Loucy (cell line): Measurements from ENCODE around the gene TK1.

Source experiments
- H2AFZ ChIP-seq: fragments of 200-600 bp; sonication (generic); 2 replicates; pipeline ENCODE4 v1.6.0; 2016; ENCODE audit warnings: antibody characterized with exemption, mild to moderate bottlenecking, low read length, moderate library complexity
- H3F3A ChIP-seq: fragments of 200-600 bp; 2 replicates; pipeline ENCODE4 v1.6.0; 2016; ENCODE audit warnings: antibody characterized with exemption, low read depth, mild to moderate bottlenecking
- H3K27me3 ChIP-seq: fragments of 200-600 bp; sonication (generic); 2 replicates; pipeline ENCODE4 v1.6.1; 2014; ENCODE audit warnings: low read length, mild to moderate bottlenecking; ENCODE audit not compliant: insufficient read depth, poor library complexity, severe bottlenecking
- H3K36me3 ChIP-seq: fragments of 200-600 bp; sonication (generic); 2 replicates; pipeline ENCODE4 v1.6.1; 2016; ENCODE audit warnings: low read length; ENCODE audit not compliant: insufficient read depth
- H3K4me1 ChIP-seq: fragments of 200-600 bp; sonication (generic); 2 replicates; pipeline ENCODE4 v1.5.1; 2014; ENCODE audit warnings: low read length, mild to moderate bottlenecking; ENCODE audit not compliant: insufficient read depth, poor library complexity, severe bottlenecking
- H3K4me2 ChIP-seq: fragments of 200-600 bp; sonication (generic); 2 replicates; pipeline ENCODE4 v1.6.0; 2014; ENCODE audit warnings: antibody characterized with exemption, low read length, low read depth, mild to moderate bottlenecking; ENCODE audit not compliant: poor library complexity, severe bottlenecking
- H3K4me3 ChIP-seq: fragments of 200-600 bp; sonication (generic); 2 replicates; pipeline ENCODE4 v1.5.1; 2014; ENCODE audit warnings: low read length, mild to moderate bottlenecking, mixed read lengths; ENCODE audit not compliant: poor library complexity, severe bottlenecking
- H3K79me2 ChIP-seq: fragments of 200-600 bp; sonication (generic); 2 replicates; pipeline ENCODE4 v1.6.1; 2014; ENCODE audit warnings: low read length; ENCODE audit not compliant: insufficient read depth
- H3K9ac ChIP-seq: fragments of 200-600 bp; sonication (generic); 2 replicates; pipeline ENCODE4 v1.6.0; 2014; ENCODE audit warnings: mild to moderate bottlenecking, low read depth, low read length, moderate library complexity; ENCODE audit not compliant: poor library complexity, severe bottlenecking
- H3K9me2 ChIP-seq: fragments of 200-600 bp; sonication (generic); replicated peaks from 2 replicates; pipeline ENCODE4 v1.6.1; 2016; ENCODE audit warnings: low read depth, low read length, mixed read lengths
- H3K9me3 ChIP-seq: fragments of 200-600 bp; sonication (generic); 2 replicates; pipeline ENCODE4 v1.6.1; 2014; ENCODE audit warnings: mild to moderate bottlenecking, antibody characterized with exemption, low read length, low read depth; ENCODE audit not compliant: insufficient read depth
- H4K20me1 ChIP-seq: fragments of 200-600 bp; sonication (generic); 2 replicates; pipeline ENCODE4 v1.6.0; 2014; ENCODE audit warnings: antibody characterized with exemption, low read length, mild to moderate bottlenecking; ENCODE audit not compliant: insufficient read depth, poor library complexity, severe bottlenecking
- EZH2phosphoT487 ChIP-seq: fragments of 200-600 bp; IDR thresholded peaks from 2 replicates; pipeline ENCODE4 v1.6.1; 2018; ENCODE audit warnings: antibody characterized with exemption, mild to moderate bottlenecking, moderate library complexity, borderline replicate concordance
- TF ChIP-seq, protein P1 (sequence below): fragments of 200-600 bp; sonication (generic); conservative IDR thresholded peaks from 2 replicates; pipeline ENCODE4 v1.5.1; 2014; ENCODE audit warnings: mild to moderate bottlenecking, antibody characterized with exemption, low read length

TK1 gene

DNA sequence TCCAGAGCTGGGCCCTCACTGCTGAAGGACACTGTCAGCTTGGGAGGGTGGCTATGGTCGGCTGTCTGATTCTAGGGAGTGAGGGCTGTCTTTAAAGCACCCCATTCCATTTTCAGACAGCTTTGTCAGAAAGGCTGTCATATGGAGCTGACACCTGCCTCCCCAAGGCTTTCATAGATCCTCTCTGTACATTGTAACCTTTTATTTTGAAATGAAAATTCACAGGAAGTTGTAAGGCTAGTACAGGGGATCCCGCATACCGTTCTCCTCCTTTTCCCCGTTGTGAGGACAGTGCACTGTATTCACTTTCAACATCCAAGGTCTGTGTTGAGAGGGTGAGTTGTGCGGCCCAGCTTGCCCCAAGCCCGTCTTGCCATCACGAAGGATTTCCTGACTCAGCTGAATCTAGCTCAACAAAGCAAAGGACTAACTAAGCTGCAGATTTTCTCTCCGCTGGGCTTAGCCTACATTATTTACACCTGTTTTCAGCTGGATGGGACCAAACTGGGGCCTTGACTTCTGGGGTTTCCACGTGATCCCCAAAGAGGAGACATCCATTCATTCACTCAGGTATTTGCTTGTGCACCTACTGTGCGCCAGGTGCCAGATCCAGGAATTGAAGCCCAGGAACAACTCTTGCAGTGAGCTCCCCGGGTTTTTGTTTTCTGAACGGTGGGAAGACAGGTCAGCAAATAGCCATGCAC is 39.4 kb upstream of the TK1 start:
- H3K9ac ChIP-seq, result no peak overlapping the region
- H3K4me1 ChIP-seq, result no peaks in the 10 kb centered on the region
- no peaks in the 10 kb centered on the region for H3K9me2 ChIP-seq
- no peak overlapping the region for H2AFZ ChIP-seq
- H3K4me3 ChIP-seq, result no peak overlapping the region
- H3K4me2 ChIP-seq, result no peak overlapping the region
- no peaks in the 10 kb centered on the region for H4K20me1 ChIP-seq
- H3K79me2 ChIP-seq, result peaks cover 6% of the 10 kb centered on the region; the same call in 1 of the 2 replicates
- peaks cover 32% of the 10 kb centered on the region; the same call in 1 of the 2 replicates for H3K36me3 ChIP-seq
- H3F3A ChIP-seq, result peaks cover 14% of the 10 kb centered on the region; the same call in 1 of the 2 replicates
- no peaks in the 10 kb centered on the region for H3K27me3 ChIP-seq
- H3K9me3 ChIP-seq, result no peaks in the 10 kb centered on the region
- no peak for TF ChIP-seq EZH2phosphoT487
- TF ChIP-seq, protein P1, sequence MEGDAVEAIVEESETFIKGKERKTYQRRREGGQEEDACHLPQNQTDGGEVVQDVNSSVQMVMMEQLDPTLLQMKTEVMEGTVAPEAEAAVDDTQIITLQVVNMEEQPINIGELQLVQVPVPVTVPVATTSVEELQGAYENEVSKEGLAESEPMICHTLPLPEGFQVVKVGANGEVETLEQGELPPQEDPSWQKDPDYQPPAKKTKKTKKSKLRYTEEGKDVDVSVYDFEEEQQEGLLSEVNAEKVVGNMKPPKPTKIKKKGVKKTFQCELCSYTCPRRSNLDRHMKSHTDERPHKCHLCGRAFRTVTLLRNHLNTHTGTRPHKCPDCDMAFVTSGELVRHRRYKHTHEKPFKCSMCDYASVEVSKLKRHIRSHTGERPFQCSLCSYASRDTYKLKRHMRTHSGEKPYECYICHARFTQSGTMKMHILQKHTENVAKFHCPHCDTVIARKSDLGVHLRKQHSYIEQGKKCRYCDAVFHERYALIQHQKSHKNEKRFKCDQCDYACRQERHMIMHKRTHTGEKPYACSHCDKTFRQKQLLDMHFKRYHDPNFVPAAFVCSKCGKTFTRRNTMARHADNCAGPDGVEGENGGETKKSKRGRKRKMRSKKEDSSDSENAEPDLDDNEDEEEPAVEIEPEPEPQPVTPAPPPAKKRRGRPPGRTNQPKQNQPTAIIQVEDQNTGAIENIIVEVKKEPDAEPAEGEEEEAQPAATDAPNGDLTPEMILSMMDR, result no peak

- Histone ChIP-seq H3K4me3 (no peak overlapping the region), H3K9me3 (no peaks in the 10 kb centered on the region), H3K4me1 (no peaks in the 10 kb centered on the region), H2AFZ (no peak overlapping the region), H3K79me2 (peaks cover 13% of the 10 kb centered on the region; the same call in 1 of the 2 replicates), H3K4me2 (no peak overlapping the region), H3K27me3 (no peaks in the 10 kb centered on the region), H3K9me2 (no peaks in the 10 kb centered on the region), H4K20me1 (no peaks in the 10 kb centered on the region), H3K9ac (no peak overlapping the region), H3K36me3 (peaks cover 39% of the 10 kb centered on the region; the same call in 1 of the 2 replicates), H3F3A (peaks cover 14% of the 10 kb centered on the region; the same call in 1 of the 2 replicates)
- TF ChIP-seq, protein P1, result no peak
- no peak for TF ChIP-seq EZH2phosphoT487
These were observed 38.4 kb upstream of the TK1 start for GRCh38 chr17:78225088-78225865.

- no peak for TF ChIP-seq EZH2phosphoT487
- TF ChIP-seq, protein P1, result no peak
- Histone ChIP-seq H3K9me2 (no peaks in the 10 kb centered on the region), H3K9me3 (no peaks in the 10 kb centered on the region), H2AFZ (no peak overlapping the region), H3K4me1 (no peaks in the 10 kb centered on the region), H3K9ac (no peak overlapping the region), H3K79me2 (peaks cover 19% of the 10 kb centered on the region), H3K36me3 (peaks cover 44% of the 10 kb centered on the region; the same call in 1 of the 2 replicates), H3K4me2 (no peak overlapping the region), H3K4me3 (no peak overlapping the region), H3K27me3 (no peaks in the 10 kb centered on the region), H4K20me1 (no peaks in the 10 kb centered on the region), H3F3A (peaks cover 14% of the 10 kb centered on the region; the same call in 1 of the 2 replicates)
These were observed 37.6 kb upstream of the TK1 start for GRCh38 chr17:78224231-78225087.
